NCI-H226 (cell line): ENCODE measurements around the gene RSRP1.

Experiments
- DNase-seq: peaks from one replicate; pipeline ENCODE4 v3.0.0-alpha.2; 2015

Gene RSRP1

DNA sequence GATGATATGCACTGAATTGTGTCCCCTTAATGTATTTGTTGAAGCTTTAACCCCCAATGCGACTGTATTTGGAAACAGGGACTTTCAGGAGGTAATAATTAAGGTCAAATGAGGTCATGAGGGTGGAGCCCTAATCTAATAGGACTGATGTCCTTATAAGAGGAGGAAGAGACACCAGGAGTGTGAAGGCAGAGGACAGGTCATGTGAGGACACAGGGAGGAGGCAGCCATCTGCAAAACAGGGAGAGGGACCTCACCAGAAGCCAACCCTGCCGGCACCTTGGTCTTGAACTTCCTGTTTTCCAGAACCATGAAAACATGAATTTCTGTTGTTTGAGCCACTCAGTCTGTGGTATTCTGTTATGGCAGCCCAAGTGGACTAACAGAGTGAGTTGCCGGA, 30.2 kb downstream of the RSRP1 start:
- DNase-seq = no peak

DNA sequence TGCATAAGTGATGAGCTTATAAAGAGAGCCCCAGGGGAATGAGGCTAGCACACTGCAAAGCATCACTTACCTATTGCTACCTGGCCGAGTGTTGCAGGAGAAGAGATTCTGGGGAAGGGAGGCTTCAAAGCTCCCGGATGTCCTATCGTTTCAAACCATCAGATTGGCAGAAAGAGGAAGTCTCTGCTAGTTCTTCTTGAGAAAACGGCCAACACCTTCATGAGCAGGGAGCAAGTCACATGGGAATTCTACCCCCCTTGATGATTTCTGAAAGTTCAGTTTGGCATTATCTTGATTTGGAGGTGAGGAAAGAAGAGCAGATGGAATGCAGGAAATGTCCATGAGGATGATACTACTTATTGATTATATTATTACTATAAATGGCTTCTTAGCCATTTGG, 31.1 kb downstream of the RSRP1 start:
- DNase-seq = no peak

DNA sequence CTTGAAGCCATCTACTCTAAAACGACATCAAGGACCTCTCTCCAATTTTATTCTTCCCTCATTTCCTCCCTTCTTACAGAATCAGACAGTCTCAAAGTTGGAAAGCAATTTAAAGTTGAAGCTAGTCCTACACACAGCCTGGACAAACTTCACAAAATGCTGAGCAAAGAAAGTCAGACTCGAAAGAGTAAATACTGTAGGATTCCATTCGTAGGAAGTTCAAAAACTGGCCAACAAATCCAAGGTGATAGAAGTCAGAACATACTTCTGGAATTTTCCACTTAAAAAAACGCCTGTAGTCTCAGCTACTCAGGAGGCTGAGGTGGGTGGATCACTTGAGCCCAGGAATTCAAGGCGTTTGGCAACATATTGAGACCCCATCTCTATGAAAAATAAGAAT, 34.5 kb downstream of the RSRP1 start:
- no peak for DNase-seq

DNA sequence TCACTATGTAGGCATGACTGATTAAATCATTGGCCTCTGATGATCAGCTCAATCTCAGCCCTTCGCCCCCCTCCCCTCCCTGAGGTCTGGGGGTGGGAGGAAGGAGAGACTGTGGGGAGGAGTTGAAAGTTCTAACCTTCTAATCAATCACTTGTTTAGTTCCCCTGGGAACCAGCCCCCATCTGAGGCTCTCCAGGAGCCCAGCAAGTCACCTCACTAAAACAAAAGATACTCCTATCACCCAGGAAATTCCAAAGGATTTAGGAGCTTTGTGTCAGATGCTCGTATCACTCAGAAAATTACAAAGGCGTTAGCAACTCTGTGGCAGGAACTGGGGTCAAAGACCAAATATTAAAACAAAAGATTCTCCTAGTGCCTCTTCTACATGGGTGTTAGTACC, 36.5 kb downstream of the RSRP1 start:
- peak; percentile 28 for DNase-seq

DNA sequence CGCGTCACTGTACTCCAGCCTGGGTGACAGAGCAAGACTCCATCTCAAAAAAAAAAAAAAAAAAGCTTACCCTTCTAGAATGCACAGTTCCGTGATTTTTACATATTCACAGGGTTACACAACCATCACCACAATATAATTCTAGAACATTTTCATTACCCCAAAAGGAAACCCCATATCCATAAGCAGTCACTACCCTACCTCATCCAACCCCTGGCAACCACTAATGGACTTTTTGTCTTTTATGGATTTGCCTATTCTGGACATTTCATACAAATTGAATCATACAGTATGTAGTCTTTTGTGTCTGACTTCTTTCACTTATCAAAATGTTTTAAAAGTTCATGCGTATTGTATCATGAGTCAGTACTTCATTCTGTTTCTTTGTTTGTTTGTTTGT, 37.7 kb downstream of the RSRP1 start:
- no peak for DNase-seq

DNA sequence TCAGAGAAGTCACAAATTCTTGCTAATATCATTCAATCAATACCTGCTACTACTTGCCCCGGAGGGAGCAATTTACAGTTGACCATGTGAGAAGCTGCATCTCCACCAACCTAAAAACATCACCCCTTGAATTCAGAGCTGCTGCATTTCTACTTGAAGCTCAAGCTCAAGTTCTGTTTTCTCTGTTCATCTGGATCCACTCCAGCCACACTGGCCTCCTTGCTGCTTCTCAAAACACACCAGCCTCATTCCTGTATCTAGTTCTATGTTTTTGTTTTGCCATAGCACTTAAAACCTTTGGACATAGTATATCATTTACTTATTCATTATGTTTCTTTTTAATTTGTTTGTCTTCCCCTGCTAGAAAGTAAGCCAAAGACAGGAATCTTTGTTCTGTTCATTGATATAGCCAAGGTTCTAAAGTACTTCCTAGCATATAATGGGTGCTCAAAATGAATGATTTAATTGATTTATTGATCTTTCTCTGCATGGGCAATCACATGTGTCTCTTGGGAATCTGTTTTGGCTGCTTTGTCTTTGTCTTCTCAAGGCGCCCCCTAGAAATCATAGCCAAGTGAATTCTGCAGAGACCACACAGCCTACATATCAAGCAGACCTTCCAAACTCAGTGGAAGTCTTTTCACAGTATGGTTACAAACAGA, 38.6 kb downstream of the RSRP1 start:
- DNase-seq = no peak

DNA sequence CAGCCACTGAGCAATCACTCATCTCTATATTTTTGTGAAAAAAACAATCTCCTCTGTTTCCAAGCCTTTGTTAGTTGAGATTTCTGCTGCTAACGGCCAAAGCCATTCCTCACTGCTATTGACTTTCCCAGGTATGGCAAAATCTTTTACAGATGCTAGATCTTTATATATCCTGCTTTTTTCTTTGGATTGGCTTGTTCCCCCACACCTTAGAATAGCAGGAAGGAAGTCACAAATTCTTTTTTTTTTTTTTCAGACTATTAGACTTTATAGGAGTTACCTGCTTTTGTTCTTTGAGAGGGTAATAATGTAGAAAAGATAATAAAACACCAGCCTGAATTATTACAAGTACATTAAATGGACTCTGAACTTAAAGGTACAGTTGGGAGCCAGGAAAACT, 39.2 kb downstream of the RSRP1 start:
- DNase-seq = no peak

DNA sequence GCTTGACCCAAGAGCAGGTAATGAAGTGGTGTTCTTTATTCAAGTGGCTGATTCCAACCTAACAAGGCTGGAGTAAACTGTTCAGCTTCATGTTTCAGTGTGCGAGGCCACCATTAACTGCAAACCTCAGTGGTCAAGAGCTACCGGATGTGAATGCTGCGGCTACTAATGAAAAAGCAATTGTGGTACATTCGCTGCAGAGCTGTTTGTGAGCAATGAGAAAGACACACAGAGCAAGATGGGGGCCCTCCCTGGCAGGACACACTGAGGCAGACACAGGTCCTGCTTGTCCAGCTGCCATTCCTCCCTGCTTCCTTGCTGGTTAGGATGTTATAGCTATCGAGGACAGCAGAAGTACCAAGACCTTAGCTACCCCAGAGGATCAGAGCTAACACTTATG, 41.1 kb downstream of the RSRP1 start:
- DNase-seq = no peak

DNA sequence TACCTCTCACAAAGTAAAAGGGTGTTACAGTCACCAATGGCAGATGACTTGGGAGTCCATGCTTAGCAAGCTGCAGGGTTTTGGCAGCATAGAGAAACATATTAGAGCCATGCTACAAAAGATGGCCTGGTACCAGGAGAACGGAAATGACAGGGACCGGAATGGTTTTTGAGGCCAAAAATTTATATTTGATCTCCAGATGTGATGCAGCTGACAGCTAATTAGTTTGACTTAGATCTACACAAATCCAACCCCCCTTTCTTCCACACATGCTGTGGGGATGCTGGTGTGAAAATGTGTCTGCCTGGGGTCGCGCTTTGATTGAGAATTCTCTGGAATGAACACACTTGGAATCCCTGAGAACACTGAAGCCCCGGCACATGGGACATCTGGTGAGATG, 41.5 kb downstream of the RSRP1 start:
- DNase-seq = no peak

DNA sequence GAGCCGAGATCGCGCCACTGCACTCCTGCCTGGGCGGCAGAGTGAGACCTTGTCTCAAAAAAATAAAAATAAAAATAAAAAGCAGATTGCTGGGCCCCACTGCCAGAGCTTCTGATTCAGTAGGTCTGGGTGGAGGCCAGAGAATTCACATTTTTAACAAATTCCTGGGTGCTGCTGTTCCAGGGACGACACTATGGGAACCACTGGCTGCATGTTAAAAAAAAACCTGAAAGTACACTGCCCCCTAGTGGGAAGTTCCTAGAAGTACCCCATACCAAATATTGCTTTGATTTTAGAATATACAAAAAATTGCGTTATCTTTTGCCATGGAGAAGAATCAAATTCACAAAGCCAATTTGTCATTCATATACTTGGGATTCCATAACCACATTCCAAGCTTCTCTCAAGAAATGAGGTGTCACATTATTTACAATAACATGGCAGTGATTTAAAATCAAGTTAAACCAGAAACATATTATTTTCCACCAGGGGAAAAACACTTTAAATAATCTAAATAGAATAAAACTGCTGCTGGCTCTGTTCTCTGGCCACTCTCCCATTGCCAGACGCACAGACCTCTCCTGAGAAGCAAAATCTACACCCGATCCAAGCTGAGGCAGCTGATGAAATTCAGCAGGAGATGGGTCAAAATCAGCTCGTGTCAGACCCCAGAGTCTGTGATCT, 42.3 kb downstream of the RSRP1 start:
- peak; percentile 43 for DNase-seq

DNA sequence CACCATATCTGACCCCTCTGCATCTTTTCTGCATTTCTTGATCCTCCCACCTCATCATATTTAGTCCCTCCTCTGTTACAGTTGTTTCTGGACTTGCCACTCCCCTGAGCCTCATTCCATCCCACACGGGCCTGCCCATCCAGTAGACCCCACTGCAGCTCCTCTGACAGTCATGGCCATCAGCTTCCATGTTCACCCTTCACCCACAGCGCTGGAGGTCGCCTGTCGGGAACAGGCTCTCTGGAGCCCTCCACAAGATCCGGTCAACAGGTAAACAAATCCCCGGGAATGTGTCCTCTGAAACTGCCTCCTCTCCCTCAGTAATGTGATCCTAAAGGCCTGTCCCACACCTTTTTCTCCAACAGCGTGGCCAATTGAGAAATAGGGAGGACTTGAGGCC, 46.2 kb downstream of the RSRP1 start:
- no peak for DNase-seq

DNA sequence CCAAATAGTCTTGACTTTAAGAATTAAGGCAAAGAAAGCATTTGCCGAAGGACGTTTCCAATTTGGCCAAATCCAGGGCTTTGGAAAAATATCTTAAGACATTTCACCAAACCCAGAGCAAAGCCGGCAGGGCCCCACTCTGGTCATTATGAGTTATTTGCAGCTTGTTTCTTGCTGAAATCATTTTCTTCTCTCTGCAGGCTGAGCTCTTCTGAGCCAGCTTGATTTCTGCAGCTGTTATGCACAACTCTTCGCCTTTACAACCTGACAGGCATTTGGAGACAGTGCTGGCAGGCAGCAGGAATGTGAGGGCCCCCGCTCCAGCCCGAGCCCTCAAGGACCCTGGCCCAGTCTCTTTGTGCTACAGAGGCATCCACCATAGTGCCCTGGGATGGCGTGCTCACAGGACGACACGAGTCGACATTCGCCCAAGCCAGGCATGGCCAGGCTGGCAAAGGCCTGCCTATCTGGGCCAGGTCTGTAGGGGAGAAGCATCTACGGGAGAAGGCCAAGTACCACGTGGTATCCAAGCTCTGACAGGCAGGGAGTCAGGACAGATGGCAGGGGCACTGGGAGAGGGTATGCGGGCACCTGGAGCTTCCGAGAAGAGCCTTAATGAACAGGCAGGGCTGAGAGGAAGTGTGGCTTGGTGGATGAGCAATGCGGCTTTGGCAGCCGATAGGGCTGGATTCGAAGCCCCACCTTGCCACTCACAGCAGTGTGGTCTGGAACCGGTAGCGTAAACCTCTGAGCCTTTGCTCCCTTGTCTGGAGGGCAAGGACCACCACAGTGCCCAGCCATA, 47.2 kb downstream of the RSRP1 start:
- no peak for DNase-seq

DNA sequence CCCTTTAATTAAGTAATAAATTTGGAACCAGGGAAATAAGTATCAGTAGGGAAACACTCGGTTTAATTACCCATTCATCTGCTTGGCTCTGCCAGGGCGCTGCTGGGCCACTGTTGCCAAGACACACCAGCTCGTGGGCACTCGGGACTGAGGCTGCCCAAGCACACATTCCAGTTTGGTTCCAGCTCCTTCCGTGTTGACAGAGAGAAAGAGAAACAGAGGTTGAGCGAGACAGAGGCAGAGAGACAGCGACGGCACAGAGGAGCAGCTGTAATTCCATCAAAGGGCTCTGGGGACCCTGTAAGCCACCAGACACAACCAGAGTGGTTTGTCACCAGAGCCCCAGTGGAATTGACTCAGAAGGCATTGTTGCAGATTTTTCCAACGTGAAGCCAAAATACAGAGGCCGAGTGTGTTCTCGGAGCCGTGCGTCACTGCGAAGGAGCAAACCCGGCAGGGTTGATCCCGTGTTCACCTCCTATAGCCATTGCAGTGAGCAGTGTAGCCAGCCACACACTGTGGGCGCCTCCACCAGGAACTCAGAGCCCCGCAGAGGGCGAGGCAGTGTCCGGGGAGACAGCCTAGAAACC, 48.5 kb downstream of the RSRP1 start:
- DNase-seq = no peak

DNA sequence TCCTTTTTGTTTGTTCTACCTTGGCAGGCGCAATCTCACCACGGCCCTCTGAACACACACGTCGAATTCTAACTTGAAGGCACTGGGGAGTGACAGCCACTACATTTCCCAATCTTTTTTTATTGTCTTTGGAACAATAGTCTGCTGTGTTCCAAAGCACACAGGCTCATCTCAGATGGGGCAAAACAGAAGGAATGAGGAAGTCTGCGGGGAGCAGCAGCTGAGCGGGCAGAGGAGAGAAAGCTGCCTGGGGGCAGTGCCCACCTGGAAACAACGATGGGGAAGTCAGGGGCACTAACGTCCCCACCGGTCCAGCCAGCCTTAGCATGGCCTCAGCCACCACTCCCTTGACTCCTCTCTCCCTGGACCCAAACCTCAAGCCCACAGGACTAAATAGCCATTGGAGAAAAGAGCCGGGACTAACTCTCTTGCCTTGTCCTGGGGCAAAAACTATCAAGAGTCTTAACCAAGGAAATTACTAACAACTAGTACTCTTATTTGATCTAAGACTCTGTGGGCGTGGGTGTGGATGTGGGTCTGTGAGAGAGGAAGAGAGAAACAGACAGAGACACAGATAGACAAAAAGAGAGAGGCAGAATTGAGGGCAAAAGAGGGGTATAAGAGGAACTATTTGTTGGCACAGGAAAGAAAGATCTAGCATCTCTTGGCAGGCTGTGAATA, 49.1 kb downstream of the RSRP1 start:
- DNase-seq = no peak

DNA sequence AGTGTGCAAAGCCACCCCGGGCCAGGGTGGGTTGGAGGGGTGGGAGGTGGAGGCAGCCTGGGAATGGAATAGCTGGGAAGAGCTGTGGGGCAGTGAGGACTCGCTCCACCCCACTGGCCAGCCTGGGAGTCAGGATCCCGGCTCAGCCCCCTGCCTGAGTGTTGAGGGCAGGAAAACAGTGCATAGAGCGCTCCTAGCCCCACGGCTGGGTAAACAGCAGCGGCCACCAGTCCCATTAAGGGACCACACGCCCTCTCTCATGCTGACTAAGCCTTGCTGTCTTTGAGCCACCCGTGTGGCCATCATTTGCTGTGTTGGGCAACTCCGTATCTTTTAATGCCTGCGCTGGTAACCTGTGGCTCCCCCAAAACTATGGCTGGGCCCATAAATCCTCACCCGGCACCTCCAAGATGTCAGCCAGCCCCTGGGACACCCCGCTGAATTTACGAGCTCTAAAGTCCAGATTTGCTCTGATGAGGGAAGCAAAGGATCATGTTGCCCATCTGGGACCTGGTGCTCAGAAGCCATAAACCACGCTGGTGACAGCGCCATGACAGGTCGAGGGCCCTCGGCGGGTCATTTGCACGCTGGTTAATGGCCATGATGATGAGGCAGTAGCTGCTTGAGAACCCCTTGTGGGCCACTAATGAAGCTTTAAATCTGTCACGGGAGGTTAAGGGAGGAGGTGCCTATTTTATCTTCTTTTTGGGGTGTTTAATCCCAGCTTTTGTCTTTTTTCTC, 49.8 kb downstream of the RSRP1 start:
- no peak for DNase-seq

DNA sequence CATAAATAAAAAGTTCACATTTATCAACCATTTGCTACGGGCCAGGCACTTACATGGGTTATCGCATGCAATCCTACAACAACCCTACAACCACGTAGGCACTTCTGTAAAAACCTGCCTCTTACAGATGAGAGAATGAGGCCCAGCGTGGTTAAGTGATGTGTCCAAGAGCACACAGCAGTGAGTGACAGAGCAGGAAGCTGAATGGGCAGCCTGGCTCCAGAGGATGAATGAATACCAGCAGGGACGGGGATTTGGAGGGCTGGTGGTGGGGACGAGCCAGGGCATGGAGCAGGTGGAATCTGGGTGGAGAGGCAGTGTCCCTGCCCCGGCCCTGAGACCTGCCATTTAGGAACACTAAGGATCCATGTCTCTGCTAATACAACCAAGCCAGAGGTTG, 50.4 kb downstream of the RSRP1 start:
- DNase-seq = no peak

DNA sequence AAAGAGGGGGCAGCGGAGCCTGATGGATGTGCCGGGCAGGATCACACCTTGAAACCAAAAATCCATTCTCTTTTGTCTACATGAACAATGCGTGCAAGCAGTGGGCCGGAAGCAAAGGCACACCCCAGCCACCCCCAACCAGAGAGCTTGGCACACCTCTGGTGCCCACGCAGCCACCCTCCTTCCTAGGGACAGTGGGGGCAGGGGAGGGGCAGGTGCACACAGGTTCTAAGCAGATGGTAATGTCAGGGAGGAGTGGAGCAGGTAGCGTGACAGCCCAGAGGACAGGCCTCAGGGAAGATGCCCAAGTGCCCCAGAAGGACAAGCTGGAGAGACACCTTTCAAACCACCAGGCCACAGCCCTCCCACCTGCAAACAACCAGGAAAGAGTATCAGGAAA, 51.4 kb downstream of the RSRP1 start:
- DNase-seq = no peak

DNA sequence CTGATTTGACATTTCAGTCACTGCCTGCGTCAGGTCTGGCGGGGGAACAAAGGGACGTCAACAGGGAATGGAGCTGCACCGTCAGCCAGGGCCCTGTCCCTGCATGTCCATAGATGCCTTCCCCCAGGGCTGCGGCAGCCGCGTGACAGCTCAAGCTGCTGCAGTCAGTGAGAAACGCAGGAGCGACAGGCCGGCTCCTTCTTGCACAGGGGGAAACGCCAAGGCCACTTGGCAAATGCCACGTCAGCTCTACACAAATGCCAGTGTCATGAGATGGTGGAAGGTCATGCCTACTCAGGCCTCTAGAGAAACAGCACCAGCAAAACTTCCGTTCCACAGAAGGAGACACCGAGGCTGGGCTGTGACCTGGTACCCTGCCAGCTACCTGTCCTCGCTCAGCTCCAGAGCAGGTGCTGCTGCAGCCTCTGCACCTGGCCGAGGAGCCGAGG, 52.7 kb downstream of the RSRP1 start:
- DNase-seq = no peak

DNA sequence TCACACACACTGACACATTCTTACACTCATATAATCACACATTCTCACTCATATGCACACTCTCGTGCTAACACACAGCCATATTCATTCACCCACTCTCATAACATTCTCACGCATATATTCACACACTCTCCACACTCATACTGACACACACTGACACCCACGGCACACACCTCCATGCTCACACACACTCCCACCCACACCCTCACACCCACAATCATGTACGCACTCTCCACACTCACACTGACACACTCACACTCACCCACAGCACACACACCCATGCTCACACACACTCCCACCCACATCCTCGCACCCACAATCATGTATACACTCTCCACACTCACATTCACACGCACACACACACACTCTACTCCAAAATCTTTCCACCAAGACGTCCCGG, 53.2 kb downstream of the RSRP1 start:
- DNase-seq = no peak

DNA sequence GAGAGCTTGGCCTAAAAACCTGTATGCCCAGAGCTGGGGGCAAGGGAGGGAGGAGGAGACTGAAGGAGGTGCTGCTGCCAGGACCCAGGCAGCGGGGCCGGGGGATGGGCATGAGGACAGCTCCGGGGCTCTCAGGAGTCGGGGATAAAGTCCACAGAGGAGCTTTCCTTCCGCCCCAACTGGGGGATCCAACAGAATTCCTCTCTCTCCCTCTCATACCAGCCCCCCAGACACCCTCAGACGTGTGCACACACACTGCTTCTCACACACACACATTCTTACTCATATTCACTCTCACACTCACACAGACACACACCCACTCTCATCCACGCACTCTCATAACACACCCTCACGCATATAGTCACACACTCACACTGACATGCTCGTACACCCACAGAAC, 54.0 kb downstream of the RSRP1 start:
- DNase-seq = no peak
